HUES48 (cell line): ENCODE data around the gene RHAG.
"Not testable (repeated sequence)": the region's sequence is repeated elsewhere in the genome, so short reads cannot be mapped to it uniquely, and the experiment has no call there.

Experiments used
- H3K27ac ChIP-seq: one replicate; pipeline ENCODE4 v1.7.0; 2013; ENCODE audit warnings: low read depth, low read length, inconsistent platforms
- H3K27me3 ChIP-seq: 2 replicates; pipeline ENCODE4 v1.6.1; 2013; ENCODE audit warnings: mild to moderate bottlenecking, low read length; ENCODE audit not compliant: control insufficient read depth, insufficient read depth
- H3K36me3 ChIP-seq: 2 replicates; pipeline ENCODE4 v1.6.1; 2013; ENCODE audit warnings: low read length; ENCODE audit not compliant: control insufficient read depth, insufficient read depth
- H3K4me1 ChIP-seq: 2 replicates; pipeline ENCODE4 v1.6.1; 2013; ENCODE audit warnings: mild to moderate bottlenecking, low read length; ENCODE audit not compliant: control insufficient read depth, insufficient read depth
- H3K4me3 ChIP-seq: 2 replicates; pipeline ENCODE4 v1.5.1; 2013; ENCODE audit warnings: mild to moderate bottlenecking, low read depth, low read length
- H3K9ac ChIP-seq: 2 replicates; pipeline ENCODE4 v1.6.1; 2013; ENCODE audit warnings: mild to moderate bottlenecking, low read depth, low read length, moderate library complexity
- H3K9me3 ChIP-seq: 2 replicates; pipeline ENCODE4 v1.6.1; 2013; ENCODE audit warnings: low read length; ENCODE audit not compliant: control insufficient read depth, insufficient read depth

RHAG gene

GRCh38 chr6:49636713-49637349, at the start of gene RHAG:
TSS of gene RHAG (minus strand) at chr6:49636839. CDS start at chr6:49636812, 27 bp downstream.
- Histone ChIP-seq H3K4me1 (peaks cover 5% of the 10 kb centered on the region; the same call in 1 of the 2 replicates), H3K27me3 (no peaks in the 10 kb centered on the region), H3K9me3 (no peaks in the 10 kb centered on the region)

GRCh38 chr6:49676671-49677281, 40.1 kb upstream of the RHAG start:
- H3K4me3 ChIP-seq = no peak overlapping the region
- H3K9ac ChIP-seq = no peak overlapping the region; the same call in 1 of the 2 replicates
- no peaks in the 10 kb centered on the region for H3K9me3 ChIP-seq
- H3K36me3 ChIP-seq = no peaks in the 10 kb centered on the region
- H3K27ac ChIP-seq = no peak overlapping the region
- H3K27me3 ChIP-seq = no peaks in the 10 kb centered on the region
- H3K4me1 ChIP-seq = no peaks in the 10 kb centered on the region

More at GRCh38 chr6:49636713-49637349, at the start of gene RHAG:
- Histone ChIP-seq H3K9ac (no peak within 1 kb of the TSS), H3K4me3 (no peak within 1 kb of the TSS), H3K36me3 (no peaks in the 10 kb centered on the region), H3K27ac (no peak within 1 kb of the TSS)

- no peak overlapping the region for H3K9ac ChIP-seq
- H3K36me3 ChIP-seq = no peaks in the 10 kb centered on the region
- no peaks in the 10 kb centered on the region for H3K4me1 ChIP-seq
- H3K27ac ChIP-seq = no peak overlapping the region
- H3K27me3 ChIP-seq = no peaks in the 10 kb centered on the region
- H3K4me3 ChIP-seq = no peak overlapping the region
- H3K9me3 ChIP-seq = no peaks in the 10 kb centered on the region
Measured at GRCh38 chr6:49675816-49676215, 39.2 kb upstream of the RHAG start.

GRCh38 chr6:49668083-49668511, 31.5 kb upstream of the RHAG start:
- Histone ChIP-seq H3K9me3 (no peaks in the 10 kb centered on the region), H3K27ac (no peak overlapping the region), H3K9ac (no peak overlapping the region), H3K36me3 (no peaks in the 10 kb centered on the region), H3K4me3 (no peak overlapping the region), H3K27me3 (no peaks in the 10 kb centered on the region), H3K4me1 (peaks cover 20% of the 10 kb centered on the region; the same call in 1 of the 2 replicates)

- Histone ChIP-seq H3K9ac (no peak overlapping the region), H3K27ac (no peak overlapping the region), H3K4me1 (peaks cover 20% of the 10 kb centered on the region; the same call in 1 of the 2 replicates), H3K27me3 (no peaks in the 10 kb centered on the region), H3K4me3 (no peak overlapping the region), H3K9me3 (no peaks in the 10 kb centered on the region), H3K36me3 (no peaks in the 10 kb centered on the region)
Measured at GRCh38 chr6:49666930-49667757, 30.5 kb upstream of the RHAG start.

GRCh38 chr6:49666480-49666879, 29.8 kb upstream of the RHAG start:
- Histone ChIP-seq H3K36me3 (no peaks in the 10 kb centered on the region), H3K9ac (no peak overlapping the region), H3K4me3 (no peak overlapping the region), H3K4me1 (peaks cover 20% of the 10 kb centered on the region; the same call in 1 of the 2 replicates), H3K27ac (no peak overlapping the region), H3K9me3 (no peaks in the 10 kb centered on the region), H3K27me3 (no peaks in the 10 kb centered on the region)

- H3K36me3 ChIP-seq = no peaks in the 10 kb centered on the region
- peaks cover 20% of the 10 kb centered on the region; the same call in 1 of the 2 replicates for H3K4me1 ChIP-seq
- no peak overlapping the region for H3K9ac ChIP-seq
- no peaks in the 10 kb centered on the region for H3K27me3 ChIP-seq
- no peaks in the 10 kb centered on the region for H3K9me3 ChIP-seq
- no peak overlapping the region for H3K27ac ChIP-seq
- H3K4me3 ChIP-seq = no peak overlapping the region
Measured at GRCh38 chr6:49664817-49665216, 28.2 kb upstream of the RHAG start.

- not testable (repeated sequence) for H3K27me3 ChIP-seq, H3K36me3 ChIP-seq, H3K4me3 ChIP-seq, H3K9ac ChIP-seq, H3K27ac ChIP-seq, H3K9me3 ChIP-seq
- H3K4me1 ChIP-seq = peaks cover 20% of the 10 kb centered on the region; the same call in 1 of the 2 replicates
Measured at GRCh38 chr6:49664054-49664453, 27.4 kb upstream of the RHAG start.

- Histone ChIP-seq H3K36me3 (no peaks in the 10 kb centered on the region), H3K9me3 (no peaks in the 10 kb centered on the region), H3K4me3 (no peak overlapping the region), H3K9ac (no peak overlapping the region), H3K4me1 (peaks cover 13% of the 10 kb centered on the region; the same call in 1 of the 2 replicates), H3K27ac (no peak overlapping the region), H3K27me3 (no peaks in the 10 kb centered on the region)
Measured at GRCh38 chr6:49662892-49663261, 26.2 kb upstream of the RHAG start.

GRCh38 chr6:49662231-49662891, 25.7 kb upstream of the RHAG start:
- Histone ChIP-seq H3K27me3 (no peaks in the 10 kb centered on the region), H3K4me3 (no peak overlapping the region), H3K9ac (no peak overlapping the region), H3K36me3 (no peaks in the 10 kb centered on the region), H3K9me3 (no peaks in the 10 kb centered on the region), H3K27ac (no peak overlapping the region), H3K4me1 (peaks cover 8% of the 10 kb centered on the region; the same call in 1 of the 2 replicates)
